ENCODE measurements around the gene CFH. TPM values are rescaled to one million over a fixed set of nuclear protein-coding genes. Genes with fewer than 3 reads are reported as not detected.
A peak's percentile ranks its signal among the peaks of the same experiment; 100 is the strongest.

CFH gene
- total and polyA plus RNA-seq, 2 donors = 12.6 to 26.0 TPM

GRCh38 chr1:196655494-196655893 is 3.7 kb downstream of the CFH start:
- 98% methylated on average over 3 of the region's 3 CpGs for WGBS
- Histone ChIP-seq H3K9me3 (ENCODE audit: control insufficient read depth in 2 of 2, insufficient read depth in 1 of 2, low read length in 1 of 2) (no peaks in the 10 kb centered on the region), H3K36me3 (ENCODE audit: control insufficient read depth in 2 of 2, insufficient read depth in 2 of 2, low read length in 1 of 2) (no peaks in the 10 kb centered on the region), H3K4me1 (ENCODE audit: control insufficient read depth in 2 of 2, insufficient read depth in 2 of 2, low read length in 2 of 2) (peaks cover 0 to under 1% of the 10 kb centered on the region in 2 donors), H3K27me3 (ENCODE audit: control insufficient read depth in 2 of 2, insufficient read depth in 1 of 2, low read length in 1 of 2) (no peaks in the 10 kb centered on the region), H3K4me3 (ENCODE audit: low read length in 2 of 2) (no peak overlapping the region), H3K27ac (ENCODE audit: low read depth in 1 of 2, low read length in 1 of 2) (no peak overlapping the region)
- DNase-seq (ENCODE audit: low read depth in 6 of 9, low spot score in 9 of 9) = no peak

GRCh38 chr1:196659471-196659870 is 7.6 kb downstream of the CFH start:
- Histone ChIP-seq H3K36me3 (ENCODE audit: control insufficient read depth in 2 of 2, insufficient read depth in 2 of 2, low read length in 1 of 2) (no peaks in the 10 kb centered on the region), H3K27ac (ENCODE audit: low read depth in 1 of 2, low read length in 1 of 2) (no peak overlapping the region), H3K27me3 (ENCODE audit: control insufficient read depth in 2 of 2, insufficient read depth in 1 of 2, low read length in 1 of 2) (no peaks in the 10 kb centered on the region), H3K9me3 (ENCODE audit: control insufficient read depth in 2 of 2, insufficient read depth in 1 of 2, low read length in 1 of 2) (no peaks in the 10 kb centered on the region), H3K4me3 (ENCODE audit: low read length in 2 of 2) (no peak overlapping the region), H3K4me1 (ENCODE audit: control insufficient read depth in 2 of 2, insufficient read depth in 2 of 2, low read length in 2 of 2) (no peaks in the 10 kb centered on the region)
- DNase-seq (ENCODE audit: low read depth in 6 of 9, low spot score in 9 of 9) = no peak
- 95% methylated on average over 1 of the region's 1 CpG for WGBS

GRCh38 chr1:196660272-196660671 is 8.4 kb downstream of the CFH start:
- H3K9me3 ChIP-seq (ENCODE audit: control insufficient read depth in 2 of 2, insufficient read depth in 1 of 2, low read length in 1 of 2) = no peaks in the 10 kb centered on the region
- no peak for DNase-seq (ENCODE audit: low read depth in 6 of 9, low spot score in 9 of 9)
- H3K4me3 ChIP-seq (ENCODE audit: low read length in 2 of 2) = no peak overlapping the region
- H3K4me1 ChIP-seq (ENCODE audit: control insufficient read depth in 2 of 2, insufficient read depth in 2 of 2, low read length in 2 of 2) = no peaks in the 10 kb centered on the region
- H3K27me3 ChIP-seq (ENCODE audit: control insufficient read depth in 2 of 2, insufficient read depth in 1 of 2, low read length in 1 of 2) = no peaks in the 10 kb centered on the region
- 92% methylated on average over 3 of the region's 3 CpGs for WGBS
- H3K36me3 ChIP-seq (ENCODE audit: control insufficient read depth in 2 of 2, insufficient read depth in 2 of 2, low read length in 1 of 2) = no peaks in the 10 kb centered on the region
- H3K27ac ChIP-seq (ENCODE audit: low read depth in 1 of 2, low read length in 1 of 2) = no peak overlapping the region

- Histone ChIP-seq H3K27me3 (ENCODE audit: control insufficient read depth in 2 of 2, insufficient read depth in 1 of 2, low read length in 1 of 2) (no peaks in the 10 kb centered on the region), H3K9me3 (ENCODE audit: control insufficient read depth in 2 of 2, insufficient read depth in 1 of 2, low read length in 1 of 2) (no peaks in the 10 kb centered on the region), H3K36me3 (ENCODE audit: control insufficient read depth in 2 of 2, insufficient read depth in 2 of 2, low read length in 1 of 2) (no peaks in the 10 kb centered on the region), H3K4me1 (ENCODE audit: control insufficient read depth in 2 of 2, insufficient read depth in 2 of 2, low read length in 2 of 2) (no peaks in the 10 kb centered on the region), H3K4me3 (ENCODE audit: low read length in 2 of 2) (no peak overlapping the region), H3K27ac (ENCODE audit: low read depth in 1 of 2, low read length in 1 of 2) (no peak overlapping the region)
- WGBS = 25% methylated on average over 5 of the region's 5 CpGs
- DNase-seq (ENCODE audit: low read depth in 6 of 9, low spot score in 9 of 9) = peak in 5 of 9 donors; percentile 12 to 47 (median 24)
Observed at GRCh38 chr1:196660852-196661251, 9.0 kb downstream of the CFH start.

GRCh38 chr1:196661345-196661744 is 9.5 kb downstream of the CFH start:
- H3K36me3 ChIP-seq (ENCODE audit: control insufficient read depth in 2 of 2, insufficient read depth in 2 of 2, low read length in 1 of 2) = no peaks in the 10 kb centered on the region
- no peaks in the 10 kb centered on the region for H3K27me3 ChIP-seq (ENCODE audit: control insufficient read depth in 2 of 2, insufficient read depth in 1 of 2, low read length in 1 of 2)
- WGBS = 40% methylated on average over 1 of the region's 1 CpG
- no peaks in the 10 kb centered on the region for H3K4me1 ChIP-seq (ENCODE audit: control insufficient read depth in 2 of 2, insufficient read depth in 2 of 2, low read length in 2 of 2)
- no peak overlapping the region for H3K4me3 ChIP-seq (ENCODE audit: low read length in 2 of 2)
- no peak for DNase-seq (ENCODE audit: low read depth in 6 of 9, low spot score in 9 of 9)
- no peaks in the 10 kb centered on the region for H3K9me3 ChIP-seq (ENCODE audit: control insufficient read depth in 2 of 2, insufficient read depth in 1 of 2, low read length in 1 of 2)
- no peak overlapping the region for H3K27ac ChIP-seq (ENCODE audit: low read depth in 1 of 2, low read length in 1 of 2)

GRCh38 chr1:196667131-196667530 is 15.3 kb downstream of the CFH start:
- Histone ChIP-seq H3K4me1 (ENCODE audit: control insufficient read depth in 2 of 2, insufficient read depth in 2 of 2, low read length in 2 of 2) (no peaks in the 10 kb centered on the region), H3K4me3 (ENCODE audit: low read length in 2 of 2) (no peak overlapping the region), H3K9me3 (ENCODE audit: control insufficient read depth in 2 of 2, insufficient read depth in 1 of 2, low read length in 1 of 2) (no peaks in the 10 kb centered on the region), H3K27ac (ENCODE audit: low read depth in 1 of 2, low read length in 1 of 2) (no peak overlapping the region), H3K27me3 (ENCODE audit: control insufficient read depth in 2 of 2, insufficient read depth in 1 of 2, low read length in 1 of 2) (no peaks in the 10 kb centered on the region), H3K36me3 (ENCODE audit: control insufficient read depth in 2 of 2, insufficient read depth in 2 of 2, low read length in 1 of 2) (no peaks in the 10 kb centered on the region)
- 99% methylated on average over 1 of the region's 1 CpG for WGBS
- DNase-seq (ENCODE audit: low read depth in 6 of 9, low spot score in 9 of 9) = no peak

GRCh38 chr1:196669051-196669450 is 17.2 kb downstream of the CFH start:
- Histone ChIP-seq H3K4me1 (ENCODE audit: control insufficient read depth in 2 of 2, insufficient read depth in 2 of 2, low read length in 2 of 2) (no peaks in the 10 kb centered on the region), H3K36me3 (ENCODE audit: control insufficient read depth in 2 of 2, insufficient read depth in 2 of 2, low read length in 1 of 2) (no peaks in the 10 kb centered on the region), H3K27me3 (ENCODE audit: control insufficient read depth in 2 of 2, insufficient read depth in 1 of 2, low read length in 1 of 2) (no peaks in the 10 kb centered on the region), H3K27ac (ENCODE audit: low read depth in 1 of 2, low read length in 1 of 2) (no peak overlapping the region), H3K9me3 (ENCODE audit: control insufficient read depth in 2 of 2, insufficient read depth in 1 of 2, low read length in 1 of 2) (no peaks in the 10 kb centered on the region), H3K4me3 (ENCODE audit: low read length in 2 of 2) (no peak overlapping the region)
- WGBS = 92% methylated on average over 2 of the region's 2 CpGs
- no peak for DNase-seq (ENCODE audit: low read depth in 6 of 9, low spot score in 9 of 9)

- H3K27me3 ChIP-seq (ENCODE audit: control insufficient read depth in 2 of 2, insufficient read depth in 1 of 2, low read length in 1 of 2) = no peaks in the 10 kb centered on the region
- DNase-seq (ENCODE audit: low read depth in 6 of 9, low spot score in 9 of 9) = no peak
- H3K27ac ChIP-seq (ENCODE audit: low read depth in 1 of 2, low read length in 1 of 2) = no peak overlapping the region
- H3K9me3 ChIP-seq (ENCODE audit: control insufficient read depth in 2 of 2, insufficient read depth in 1 of 2, low read length in 1 of 2) = no peaks in the 10 kb centered on the region
- H3K36me3 ChIP-seq (ENCODE audit: control insufficient read depth in 2 of 2, insufficient read depth in 2 of 2, low read length in 1 of 2) = no peaks in the 10 kb centered on the region
- no peak overlapping the region for H3K4me3 ChIP-seq (ENCODE audit: low read length in 2 of 2)
- H3K4me1 ChIP-seq (ENCODE audit: control insufficient read depth in 2 of 2, insufficient read depth in 2 of 2, low read length in 2 of 2) = no peaks in the 10 kb centered on the region
Observed at GRCh38 chr1:196669693-196670092, 17.9 kb downstream of the CFH start.

- Histone ChIP-seq H3K36me3 (ENCODE audit: control insufficient read depth in 2 of 2, insufficient read depth in 2 of 2, low read length in 1 of 2) (no peaks in the 10 kb centered on the region), H3K27ac (ENCODE audit: low read depth in 1 of 2, low read length in 1 of 2) (no peak overlapping the region), H3K4me3 (ENCODE audit: low read length in 2 of 2) (no peak overlapping the region), H3K27me3 (ENCODE audit: control insufficient read depth in 2 of 2, insufficient read depth in 1 of 2, low read length in 1 of 2) (no peaks in the 10 kb centered on the region), H3K4me1 (ENCODE audit: control insufficient read depth in 2 of 2, insufficient read depth in 2 of 2, low read length in 2 of 2) (no peaks in the 10 kb centered on the region), H3K9me3 (ENCODE audit: control insufficient read depth in 2 of 2, insufficient read depth in 1 of 2, low read length in 1 of 2) (no peaks in the 10 kb centered on the region)
- DNase-seq (ENCODE audit: low read depth in 6 of 9, low spot score in 9 of 9) = no peak
Observed at GRCh38 chr1:196674908-196675307, 23.1 kb downstream of the CFH start.

Measured in thymus (tissue), 11 donors.